Activated CD4-positive, alpha-beta T cell treated with anti-CD3 and anti-CD28 coated beads, Interleukin-2, amount 50 U/mL, for 48 hours (primary cell): ENCODE measurements around the gene MMP23B.
"Not testable (repeated sequence)": the region's sequence is repeated elsewhere in the genome, so short reads cannot be mapped to it uniquely, and the experiment has no call there.

ENCODE experiments used
- DNase-seq, 2 experiments: peaks; one replicate each; pipeline ENCODE4 v3.0.0-alpha.2; 2020

MMP23B gene

DNA sequence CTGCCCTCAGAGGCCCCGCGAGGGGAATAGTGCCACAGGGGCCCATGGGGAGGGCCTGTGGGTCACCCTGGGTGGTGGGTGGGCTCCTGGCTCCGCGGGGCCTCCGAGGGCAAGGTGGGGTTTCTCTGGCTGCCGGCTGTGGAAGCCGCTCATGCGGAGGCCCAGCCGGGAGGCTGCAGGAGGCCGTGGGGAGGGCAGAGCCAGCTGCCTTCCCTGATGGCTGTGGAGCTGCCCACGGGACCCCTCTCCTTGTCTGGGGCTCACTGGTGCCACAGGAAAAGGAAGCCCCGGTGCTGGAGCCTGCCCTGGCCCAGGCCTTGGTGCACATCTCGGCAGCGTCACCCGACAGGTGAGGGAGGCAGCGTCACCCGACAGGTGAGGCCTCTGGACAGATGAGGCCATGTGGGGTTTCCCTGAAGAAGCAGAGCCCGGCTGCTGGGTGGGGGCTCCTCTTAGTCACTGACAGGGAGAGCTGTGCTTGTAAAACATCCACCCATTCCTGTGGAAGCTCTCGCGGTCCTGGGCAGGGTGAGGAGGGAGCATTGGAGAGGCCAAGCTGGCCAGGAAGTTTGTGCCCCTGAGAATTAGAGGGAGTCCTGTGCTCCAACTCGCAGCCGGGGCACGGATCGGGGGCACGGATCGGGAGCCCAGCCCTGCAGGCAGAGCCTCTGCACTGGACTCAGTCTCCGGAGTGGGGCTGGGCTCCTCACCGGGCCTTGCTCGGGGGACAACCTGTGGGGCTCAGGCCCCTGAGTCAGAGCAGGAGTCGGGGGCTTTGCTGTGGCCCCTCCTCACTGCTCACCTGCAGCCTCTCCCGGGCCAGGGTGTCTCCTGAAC lies 10.6 kb upstream of the MMP23B start:
- no peak for DNase-seq

- DNase-seq, result no peak
Observed at GRCh38 chr1:1622010-1622787, 9.8 kb upstream of the MMP23B start.

- DNase-seq, result no peak
Observed at GRCh38 chr1:1622788-1623094, 9.2 kb upstream of the MMP23B start.

- no peak for DNase-seq
Observed at GRCh38 chr1:1623181-1623630, 8.8 kb upstream of the MMP23B start.

DNA sequence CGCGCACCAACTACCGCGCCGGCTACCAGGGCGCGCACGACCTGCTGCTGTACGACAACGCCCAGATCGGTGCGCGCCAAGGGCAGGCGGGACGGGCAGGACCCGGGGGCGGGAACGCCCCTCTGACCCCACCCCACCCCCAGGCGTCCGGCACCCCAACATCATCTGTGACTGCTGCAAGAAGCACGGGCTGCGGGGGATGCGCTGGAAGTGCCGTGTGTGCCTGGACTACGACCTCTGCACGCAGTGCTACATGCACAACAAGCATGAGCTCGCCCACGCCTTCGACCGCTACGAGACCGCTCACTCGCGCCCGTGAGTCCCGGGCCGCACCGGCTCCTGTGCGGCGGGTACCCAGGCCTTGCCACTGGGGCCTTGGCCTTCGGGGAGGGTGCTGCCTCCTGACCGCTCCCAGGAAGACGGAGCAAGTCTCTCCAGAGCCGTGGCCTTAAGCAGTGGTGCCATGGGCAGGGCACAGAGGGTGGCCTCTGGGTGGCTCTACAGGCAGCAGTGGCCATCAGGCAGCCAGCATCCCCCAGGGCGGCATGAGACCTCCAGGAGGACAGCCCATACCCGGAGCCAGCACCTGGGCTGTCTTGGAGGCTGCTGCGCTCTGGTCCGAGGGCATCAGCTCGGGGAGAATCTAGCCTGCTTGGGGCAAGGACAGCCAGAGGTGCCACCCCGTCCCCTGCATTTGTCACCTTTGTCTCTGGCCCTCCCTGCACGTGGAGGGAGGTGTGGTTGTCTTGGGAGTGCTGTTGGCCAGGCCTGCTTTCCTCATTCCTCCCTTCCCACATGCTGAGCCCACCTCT lies 8.1 kb upstream of the MMP23B start:
- DNase-seq, result no peak

DNA sequence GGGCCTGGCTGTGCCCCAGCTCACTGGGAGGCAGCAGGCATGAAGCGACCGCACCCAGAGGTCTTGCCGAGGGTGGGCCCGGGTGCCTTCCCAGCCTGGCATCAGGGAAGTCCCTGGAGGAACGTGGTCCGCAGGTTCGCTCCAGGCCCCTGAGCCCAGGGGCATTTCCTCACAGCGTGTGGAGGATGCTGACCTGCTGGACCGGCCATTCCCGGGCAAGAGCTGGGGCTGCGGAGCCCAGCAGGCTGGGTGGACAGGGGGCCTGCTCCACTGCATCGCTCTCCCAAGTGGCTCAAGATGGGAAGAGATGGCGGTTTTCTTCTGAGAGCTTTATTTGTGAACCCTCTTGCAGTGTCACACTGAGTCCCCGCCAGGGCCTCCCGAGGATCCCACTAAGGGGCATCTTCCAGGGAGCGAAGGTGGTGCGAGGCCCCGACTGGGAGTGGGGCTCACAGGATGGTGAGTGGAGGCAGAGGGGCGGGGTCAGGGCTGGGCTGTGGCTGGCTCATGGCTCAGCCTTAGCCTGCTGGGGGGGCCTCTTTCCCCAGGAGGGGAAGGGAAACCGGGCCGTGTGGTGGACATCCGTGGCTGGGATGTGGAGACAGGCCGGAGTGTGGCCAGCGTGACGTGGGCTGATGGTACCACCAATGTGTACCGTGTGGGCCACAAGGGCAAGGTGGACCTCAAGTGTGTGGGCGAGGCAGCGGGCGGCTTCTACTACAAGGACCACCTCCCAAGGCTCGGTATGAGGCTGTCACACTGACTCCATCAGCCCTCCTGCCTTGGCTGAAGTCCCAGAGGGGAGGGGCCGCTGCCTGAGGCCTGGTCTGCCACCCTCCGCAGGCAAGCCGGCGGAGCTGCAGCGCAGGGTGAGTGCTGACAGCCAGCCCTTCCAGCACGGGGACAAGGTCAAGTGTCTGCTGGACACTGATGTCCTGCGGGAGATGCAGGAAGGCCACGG lies 7.2 kb upstream of the MMP23B start:
- DNase-seq, result no peak

GRCh38 chr1:1625404-1625775 lies 6.6 kb upstream of the MMP23B start:
- no peak for DNase-seq

- no peak for DNase-seq
Observed at GRCh38 chr1:1625824-1626206, 6.2 kb upstream of the MMP23B start.

DNA sequence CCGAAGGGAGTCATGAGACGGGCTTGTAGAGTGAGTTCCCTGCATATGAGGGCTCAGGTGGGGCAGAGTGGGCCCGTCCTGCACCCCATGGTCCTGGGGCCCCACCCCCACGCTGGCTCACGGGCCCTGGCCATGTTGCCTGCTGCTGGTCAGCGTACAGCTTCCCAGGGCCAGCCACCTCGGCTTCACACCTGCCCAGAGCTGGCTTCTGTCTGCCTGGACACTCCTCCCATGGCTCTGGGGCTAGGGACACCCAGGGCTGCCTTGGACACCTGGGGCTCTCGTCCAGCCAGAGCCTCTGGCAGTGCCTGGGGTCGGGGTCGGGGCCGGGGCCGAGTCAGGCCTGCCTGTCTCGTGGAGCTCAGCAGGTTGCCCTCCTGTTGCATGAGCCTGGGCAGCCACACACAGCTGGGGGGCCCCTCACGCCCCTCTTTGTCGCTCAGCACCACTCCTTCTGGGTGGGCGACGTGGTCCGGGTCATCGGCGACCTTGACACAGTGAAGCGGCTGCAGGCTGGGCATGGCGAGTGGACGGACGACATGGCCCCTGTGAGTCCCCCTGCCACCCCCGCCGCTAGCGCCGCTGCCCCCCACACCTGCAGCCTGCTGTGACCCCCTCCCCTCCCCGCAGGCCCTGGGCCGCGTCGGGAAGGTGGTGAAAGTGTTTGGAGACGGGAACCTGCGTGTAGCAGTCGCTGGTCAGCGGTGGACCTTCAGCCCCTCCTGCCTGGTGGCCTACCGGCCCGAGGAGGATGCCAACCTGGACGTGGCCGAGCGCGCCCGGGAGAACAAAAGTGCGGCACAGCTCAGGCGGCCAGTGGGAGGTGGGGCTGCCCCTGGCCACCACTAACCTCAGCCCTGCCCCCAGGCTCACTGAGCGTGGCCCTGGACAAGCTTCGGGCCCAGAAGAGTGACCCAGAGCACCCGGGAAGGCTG lies 5.5 kb upstream of the MMP23B start:
- DNase-seq, result no peak

- DNase-seq, result no peak
Observed at GRCh38 chr1:1627261-1627828, 4.6 kb upstream of the MMP23B start.

DNA sequence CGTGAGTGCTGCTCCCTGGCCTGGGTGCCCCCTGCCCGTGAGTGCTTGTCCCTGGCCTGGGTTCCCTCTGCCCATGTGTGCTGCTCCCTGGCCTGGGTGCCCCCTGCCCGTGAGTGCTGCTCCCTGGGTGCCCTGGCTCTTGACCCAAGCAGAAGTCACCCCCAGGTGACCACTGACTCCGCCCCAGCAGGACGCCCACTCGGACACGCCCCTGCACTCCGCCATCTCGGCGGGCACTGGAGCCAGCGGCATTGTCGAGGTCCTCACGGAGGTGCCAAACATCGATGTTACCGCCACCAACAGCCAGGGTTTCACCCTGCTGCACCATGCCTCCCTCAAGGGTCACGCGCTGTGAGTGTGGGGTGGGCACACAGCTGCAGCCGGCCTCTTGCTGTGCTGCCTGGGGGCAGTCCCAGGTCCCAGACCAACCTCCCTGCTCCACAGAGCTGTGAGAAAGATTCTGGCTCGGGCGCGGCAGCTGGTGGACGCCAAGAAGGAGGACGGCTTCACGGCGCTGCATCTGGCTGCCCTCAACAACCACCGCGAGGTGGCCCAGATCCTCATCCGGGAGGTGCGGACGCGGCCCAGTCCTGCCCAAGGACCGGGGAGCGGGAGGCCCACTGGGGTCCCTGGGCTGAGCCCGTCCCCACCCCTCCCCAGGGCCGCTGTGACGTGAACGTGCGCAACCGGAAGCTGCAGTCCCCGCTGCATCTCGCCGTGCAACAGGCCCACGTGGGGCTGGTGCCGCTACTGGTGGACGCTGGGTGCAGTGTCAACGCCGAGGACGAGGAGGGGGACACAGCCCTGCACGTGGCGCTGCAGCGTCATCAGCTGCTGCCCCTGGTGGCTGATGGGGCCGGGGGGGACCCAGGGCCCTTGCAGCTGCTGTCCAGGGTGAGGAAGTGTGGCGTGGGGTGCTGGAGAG lies 3.9 kb upstream of the MMP23B start:
- DNase-seq, result no peak

- DNase-seq, result peak; percentile 53 to 66
Observed at GRCh38 chr1:1628754-1629429, 3.1 kb upstream of the MMP23B start.

DNA sequence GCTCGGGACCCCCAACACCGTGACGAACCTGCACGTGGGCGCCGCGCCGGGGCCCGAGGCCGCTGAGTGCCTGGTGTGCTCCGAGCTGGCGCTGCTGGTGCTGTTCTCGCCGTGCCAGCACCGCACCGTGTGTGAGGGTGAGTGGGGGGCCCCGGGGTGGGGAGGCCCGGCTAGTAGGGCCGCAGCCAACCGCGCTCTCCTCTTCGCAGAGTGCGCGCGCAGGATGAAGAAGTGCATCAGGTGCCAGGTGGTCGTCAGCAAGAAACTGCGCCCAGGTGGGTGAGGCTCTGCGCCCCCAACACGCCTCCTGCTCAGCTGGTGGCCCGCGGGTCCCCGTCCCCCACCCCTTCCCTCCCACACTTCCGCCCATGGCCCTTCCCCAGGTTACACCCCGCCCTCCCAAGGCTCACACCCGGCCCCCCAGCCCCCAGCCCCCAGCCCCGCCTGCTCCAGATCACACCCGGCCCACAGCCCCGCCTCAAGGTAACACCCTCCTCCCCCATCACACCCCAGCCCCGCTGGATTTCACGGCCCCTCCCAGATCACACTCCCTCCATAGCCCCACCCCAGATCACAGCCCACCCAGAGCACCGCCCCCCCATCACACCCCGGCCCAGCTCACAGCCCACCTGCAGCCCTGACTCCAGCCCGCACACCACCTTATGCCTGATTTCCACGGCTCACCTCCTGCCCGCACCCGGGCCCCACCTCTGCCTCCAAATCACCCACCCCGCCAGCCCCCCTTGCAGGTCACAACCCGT lies 2.4 kb upstream of the MMP23B start:
- DNase-seq, result peak; percentile 45 to 48

GRCh38 chr1:1630191-1630964 lies 1.6 kb upstream of the MMP23B start:
- peak; percentile 85 to 89 for DNase-seq

- DNase-seq, result no peak
Observed at GRCh38 chr1:1630965-1631781, 800 bp upstream of the MMP23B start.

DNA sequence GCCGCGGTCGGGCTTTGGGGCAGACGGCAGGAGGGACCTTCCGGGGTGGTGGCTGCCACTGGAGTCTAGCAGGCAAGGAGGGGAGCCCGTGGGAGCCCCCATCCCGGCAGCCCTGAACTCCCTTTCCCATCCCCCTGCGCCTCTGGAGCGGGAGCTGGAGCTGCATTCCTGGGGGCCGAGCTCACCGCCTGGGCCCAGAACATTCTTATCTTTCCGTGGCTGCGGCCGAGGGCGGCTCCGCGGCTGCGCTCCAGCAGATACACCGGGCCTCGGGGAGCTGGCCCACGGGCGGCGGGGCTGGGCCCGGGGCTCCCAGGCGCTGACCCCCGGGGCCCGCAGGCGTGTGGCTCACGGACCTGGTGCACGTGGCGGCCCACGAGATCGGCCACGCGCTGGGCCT lies 1.4 kb downstream of the MMP23B start:
- not testable (repeated sequence) for DNase-seq
